WERI-Rb-1 (cell line): ENCODE results near the gene PGAP2.
A peak's percentile ranks its signal among the peaks of the same experiment; 100 is the strongest.

Experiments
- DNase-seq: peaks from one replicate; pipeline ENCODE4 v3.0.0-alpha.2; 2020
- H3K27ac ChIP-seq: fragments of 250-450 bp; sonication (Bioruptor Pico); 2 replicates; pipeline ENCODE4 v1.5.1; 2020; ENCODE audit warnings: mild to moderate bottlenecking, moderate library complexity
- H3K27me3 ChIP-seq: fragments of 250-450 bp; sonication (Bioruptor Pico); 2 replicates; pipeline ENCODE4 v1.5.1; 2021; ENCODE audit warnings: mild to moderate bottlenecking, low read depth, moderate library complexity; ENCODE audit not compliant: insufficient read depth, severe bottlenecking
- H3K36me3 ChIP-seq: fragments of 250-450 bp; sonication (Bioruptor Pico); 2 replicates; pipeline ENCODE4 v1.5.1; 2020; ENCODE audit warnings: mild to moderate bottlenecking, moderate library complexity
- H3K4me3 ChIP-seq: 2 replicates; pipeline ENCODE4 v1.5.1; 2011; ENCODE audit warnings: low read depth, mild to moderate bottlenecking, control low read depth, low read length
- H3K9me3 ChIP-seq: fragments of 250-450 bp; sonication (Bioruptor Pico); 2 replicates; pipeline ENCODE4 v1.5.1; 2021; ENCODE audit warnings: mild to moderate bottlenecking, moderate library complexity; ENCODE audit not compliant: severe bottlenecking
- CTCF ChIP-seq: IDR thresholded peaks from 2 replicates; pipeline ENCODE4 v1.5.1; 2011; ENCODE audit warnings: low read depth, mild to moderate bottlenecking, control low read depth, inconsistent platforms, low read length

PGAP2 gene

GRCh38 chr11:3835751-3836150 is 27.4 kb downstream of the PGAP2 start:
- Histone ChIP-seq H3K4me3 (no peak overlapping the region), H3K36me3 (peaks cover 10% of the 10 kb centered on the region), H3K27me3 (no peaks in the 10 kb centered on the region), H3K9me3 (no peaks in the 10 kb centered on the region), H3K27ac (no peak overlapping the region)
- no peak for DNase-seq
- no peak for TF ChIP-seq CTCF

- no peak for DNase-seq
- H3K27me3 ChIP-seq: no peaks in the 10 kb centered on the region
- no peak overlapping the region for H3K4me3 ChIP-seq
- TF ChIP-seq CTCF: no peak
- H3K27ac ChIP-seq: no peak overlapping the region
- H3K36me3 ChIP-seq: peaks cover 10% of the 10 kb centered on the region
- no peaks in the 10 kb centered on the region for H3K9me3 ChIP-seq
Measured at GRCh38 chr11:3836903-3837302, 28.5 kb downstream of the PGAP2 start.

- Histone ChIP-seq H3K9me3 (no peaks in the 10 kb centered on the region), H3K27ac (no peak overlapping the region), H3K4me3 (no peak overlapping the region), H3K36me3 (peaks cover 10% of the 10 kb centered on the region), H3K27me3 (no peaks in the 10 kb centered on the region)
- no peak for DNase-seq
- TF ChIP-seq CTCF: no peak
Measured at GRCh38 chr11:3837793-3838192, 29.4 kb downstream of the PGAP2 start.

GRCh38 chr11:3838504-3838903 is 30.1 kb downstream of the PGAP2 start:
- DNase-seq: no peak
- no peak for TF ChIP-seq CTCF
- Histone ChIP-seq H3K27me3 (no peaks in the 10 kb centered on the region), H3K9me3 (no peaks in the 10 kb centered on the region), H3K36me3 (peaks cover 6% of the 10 kb centered on the region), H3K4me3 (no peak overlapping the region), H3K27ac (no peak overlapping the region)

GRCh38 chr11:3840004-3840869 is 31.9 kb downstream of the PGAP2 start:
- H3K36me3 ChIP-seq: peaks cover 6% of the 10 kb centered on the region; the same call in 1 of the 2 replicates
- peak overlapping the region; percentile 77 for H3K27ac ChIP-seq
- no peak for DNase-seq
- H3K4me3 ChIP-seq: peak overlapping the region; percentile 83
- no peak for TF ChIP-seq CTCF
- H3K27me3 ChIP-seq: no peaks in the 10 kb centered on the region
- H3K9me3 ChIP-seq: no peaks in the 10 kb centered on the region

GRCh38 chr11:3840870-3841425 is 32.6 kb downstream of the PGAP2 start, which contains the start of gene RHOG:
RHOG (minus strand) TSS chr11:3840959; CDS start chr11:3828138, 12,821 bp downstream.
- Histone ChIP-seq H3K9me3 (no peaks in the 10 kb centered on the region), H3K27me3 (no peaks in the 10 kb centered on the region), H3K27ac (peak within 1 kb of the TSS; percentile 77), H3K36me3 (peaks cover 6% of the 10 kb centered on the region; the same call in 1 of the 2 replicates), H3K4me3 (peak within 1 kb of the TSS; percentile 83)
- no peak for TF ChIP-seq CTCF
- DNase-seq: peak; percentile 73
